Measurements from ENCODE around the gene STEAP2. TPM values are rescaled to one million over a fixed set of nuclear protein-coding genes. Genes with fewer than 3 reads are reported as not detected.

The STEAP2 gene
- total and polyA plus RNA-seq, 8 donors, result 2.3 to 10.7 (median 7.3) TPM

GRCh38 chr7:90222811-90223725 is 11.5 kb downstream of the STEAP2 start:
- Histone ChIP-seq H3K9me3 (no peaks in the 10 kb centered on the region), H3K27me3 (no peaks in the 10 kb centered on the region), H3K4me1 (no peaks in the 10 kb centered on the region), H3K27ac (no peak overlapping the region), H3K4me3 (no peak overlapping the region), H3K36me3 (no peaks in the 10 kb centered on the region)
- peak in 3 of 4 donors; percentile 30 to 49 (median 42) for ATAC-seq
- no peak for FAIRE-seq
- WGBS, 2 donors, result 90 to 95% methylated on average over 5 of the region's 5 CpGs
- TF ChIP-seq, protein P1, sequence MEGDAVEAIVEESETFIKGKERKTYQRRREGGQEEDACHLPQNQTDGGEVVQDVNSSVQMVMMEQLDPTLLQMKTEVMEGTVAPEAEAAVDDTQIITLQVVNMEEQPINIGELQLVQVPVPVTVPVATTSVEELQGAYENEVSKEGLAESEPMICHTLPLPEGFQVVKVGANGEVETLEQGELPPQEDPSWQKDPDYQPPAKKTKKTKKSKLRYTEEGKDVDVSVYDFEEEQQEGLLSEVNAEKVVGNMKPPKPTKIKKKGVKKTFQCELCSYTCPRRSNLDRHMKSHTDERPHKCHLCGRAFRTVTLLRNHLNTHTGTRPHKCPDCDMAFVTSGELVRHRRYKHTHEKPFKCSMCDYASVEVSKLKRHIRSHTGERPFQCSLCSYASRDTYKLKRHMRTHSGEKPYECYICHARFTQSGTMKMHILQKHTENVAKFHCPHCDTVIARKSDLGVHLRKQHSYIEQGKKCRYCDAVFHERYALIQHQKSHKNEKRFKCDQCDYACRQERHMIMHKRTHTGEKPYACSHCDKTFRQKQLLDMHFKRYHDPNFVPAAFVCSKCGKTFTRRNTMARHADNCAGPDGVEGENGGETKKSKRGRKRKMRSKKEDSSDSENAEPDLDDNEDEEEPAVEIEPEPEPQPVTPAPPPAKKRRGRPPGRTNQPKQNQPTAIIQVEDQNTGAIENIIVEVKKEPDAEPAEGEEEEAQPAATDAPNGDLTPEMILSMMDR (IDR thresholded peaks at IDR 0.05), result no peak
- DNase-seq, result peak in 1 of 6 donors; percentile 16
- intact Hi-C loops (cut with DNase I), result no loop called here

DNA sequence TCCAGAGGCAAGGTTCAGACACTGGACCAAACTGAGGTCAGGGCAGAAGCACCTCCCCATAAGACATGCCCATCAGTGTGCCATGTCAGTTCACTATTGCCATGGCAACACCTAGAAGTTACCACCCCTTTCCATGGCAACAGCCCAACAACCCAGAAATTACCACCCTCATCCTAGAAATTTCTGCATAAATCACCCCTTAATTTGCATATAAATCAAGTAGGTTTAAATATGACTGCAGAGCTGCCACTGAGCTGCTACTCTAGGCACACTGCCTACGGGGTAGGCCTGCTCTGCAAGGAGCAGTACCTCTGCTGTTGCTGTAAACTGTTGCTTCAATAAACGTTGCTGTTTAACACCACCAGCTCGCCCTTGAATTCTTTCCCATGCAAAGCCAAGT is 12.7 kb downstream of the STEAP2 start:
- Histone ChIP-seq H3K36me3 (no peaks in the 10 kb centered on the region), H3K27ac (no peak overlapping the region), H3K4me3 (no peak overlapping the region), H3K4me1 (no peaks in the 10 kb centered on the region), H3K9me3 (no peaks in the 10 kb centered on the region), H3K27me3 (no peaks in the 10 kb centered on the region)
- TF ChIP-seq, protein P1 (IDR thresholded peaks at IDR 0.05), result no peak
- ATAC-seq, result no peak
- intact Hi-C loops (cut with DNase I), result no loop called here
- FAIRE-seq, result no peak
- no peak for DNase-seq
- WGBS, 2 donors, result 65 to 66% methylated on average over 3 of the region's 3 CpGs

GRCh38 chr7:90225181-90225580 is 13.6 kb downstream of the STEAP2 start:
- H3K4me3 ChIP-seq, result no peak overlapping the region
- H3K9me3 ChIP-seq, result no peaks in the 10 kb centered on the region
- H3K27ac ChIP-seq, result no peak overlapping the region
- intact Hi-C loops (cut with DNase I), result no loop called here
- no peaks in the 10 kb centered on the region for H3K36me3 ChIP-seq
- WGBS, 2 donors, result 90 to 92% methylated on average over 3 of the region's 3 CpGs
- ATAC-seq, result no peak
- peaks cover 0 to 6% (median 5%) of the 10 kb centered on the region in 3 donors for H3K4me1 ChIP-seq
- no peak for FAIRE-seq
- H3K27me3 ChIP-seq, result no peaks in the 10 kb centered on the region
- DNase-seq, result no peak
- TF ChIP-seq, protein P1 (IDR thresholded peaks at IDR 0.05), result no peak

DNA sequence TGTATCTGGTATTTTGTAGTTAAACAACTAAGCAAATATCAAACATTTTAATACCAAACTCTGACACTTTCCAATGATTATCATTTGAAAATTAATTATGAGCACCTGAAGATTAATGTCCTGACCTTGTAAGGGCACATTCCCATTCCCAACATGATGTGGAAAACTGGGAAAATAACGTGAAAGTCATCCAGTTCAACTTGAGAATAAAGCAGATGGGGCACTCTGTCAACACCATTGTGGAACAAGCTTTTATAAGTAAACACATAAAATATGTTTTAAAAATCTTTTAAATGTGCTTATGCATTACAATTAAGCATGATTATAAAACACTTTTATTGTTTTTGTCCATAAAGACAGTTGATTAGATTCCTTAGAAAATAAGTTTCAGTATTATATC is 14.1 kb downstream of the STEAP2 start:
- WGBS, 2 donors, result 30 to 33% methylated on average over 1 of the region's 1 CpG
- no peak overlapping the region for H3K4me3 ChIP-seq
- FAIRE-seq (no peak), ATAC-seq (no peak), DNase-seq (no peak)
- H3K27ac ChIP-seq, result no peak overlapping the region
- TF ChIP-seq, protein P1 (IDR thresholded peaks at IDR 0.05), result no peak
- H3K4me1 ChIP-seq, result peaks cover 0 to 10% (median 9%) of the 10 kb centered on the region in 3 donors
- intact Hi-C loops (cut with DNase I), result no loop called here
- no peaks in the 10 kb centered on the region for H3K27me3 ChIP-seq
- H3K36me3 ChIP-seq, result no peaks in the 10 kb centered on the region
- no peaks in the 10 kb centered on the region for H3K9me3 ChIP-seq

DNA sequence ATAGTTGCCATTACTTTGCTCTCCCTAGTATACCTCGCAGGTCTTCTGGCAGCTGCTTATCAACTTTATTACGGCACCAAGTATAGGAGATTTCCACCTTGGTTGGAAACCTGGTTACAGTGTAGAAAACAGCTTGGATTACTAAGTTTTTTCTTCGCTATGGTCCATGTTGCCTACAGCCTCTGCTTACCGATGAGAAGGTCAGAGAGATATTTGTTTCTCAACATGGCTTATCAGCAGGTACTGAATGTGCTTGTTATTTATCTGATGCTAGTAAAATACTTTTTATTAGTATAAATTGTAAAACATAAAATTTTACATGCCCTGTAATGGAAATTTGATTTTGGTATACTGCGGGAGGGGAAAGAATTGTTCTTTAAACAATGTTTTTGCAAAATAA is 15.7 kb downstream of the STEAP2 start:
- no peak for DNase-seq
- TF ChIP-seq, protein P1 (IDR thresholded peaks at IDR 0.05), result no peak
- H3K4me1 ChIP-seq, result peaks cover 0 to 23% (median 20%) of the 10 kb centered on the region in 3 donors
- H3K9me3 ChIP-seq, result no peaks in the 10 kb centered on the region
- H3K27me3 ChIP-seq, result no peaks in the 10 kb centered on the region
- H3K36me3 ChIP-seq, result no peaks in the 10 kb centered on the region
- WGBS, 2 donors, result 55 to 83% methylated on average over 5 of the region's 5 CpGs
- H3K4me3 ChIP-seq, result no peak overlapping the region
- no peak for FAIRE-seq
- intact Hi-C loops (cut with DNase I), result no loop called here
- ATAC-seq, result no peak
- no peak overlapping the region for H3K27ac ChIP-seq

Data from pancreas (tissue), 10 donors.